KMS-11 (cell line): ENCODE measurements around the gene RNU2-63P.
A peak's percentile ranks its signal among the peaks of the same experiment; 100 is the strongest.

ENCODE experiments used
- H2AFZ ChIP-seq: fragments of 200-600 bp; sonication (generic); 2 replicates; pipeline ENCODE4 v1.6.1; 2016; ENCODE audit warnings: antibody characterized with exemption, mixed run types, low read depth
- H3K27ac ChIP-seq: fragments of 200-600 bp; sonication (generic); 2 replicates; pipeline ENCODE4 v1.6.1; 2016; ENCODE audit warnings: mild to moderate bottlenecking, mixed run types
- H3K27me3 ChIP-seq: fragments of 200-600 bp; sonication (generic); 2 replicates; pipeline ENCODE4 v1.6.1; 2017; ENCODE audit warnings: mild to moderate bottlenecking, low read depth, mixed run types, moderate library complexity; ENCODE audit not compliant: insufficient read depth
- H3K36me3 ChIP-seq: fragments of 200-600 bp; sonication (generic); 2 replicates; pipeline ENCODE4 v1.6.1; 2017; ENCODE audit warnings: mild to moderate bottlenecking, mixed run types; ENCODE audit not compliant: insufficient read depth
- H3K4me1 ChIP-seq: fragments of 200-600 bp; sonication (generic); 2 replicates; pipeline ENCODE4 v1.6.1; 2016; ENCODE audit warnings: mild to moderate bottlenecking, low read depth, mixed run types; ENCODE audit not compliant: poor library complexity, severe bottlenecking
- H3K4me2 ChIP-seq: fragments of 200-600 bp; sonication (generic); 2 replicates; pipeline ENCODE4 v1.7.0; 2016; ENCODE audit warnings: mild to moderate bottlenecking, mixed run types
- H3K4me3 ChIP-seq: fragments of 200-600 bp; sonication (generic); IDR thresholded peaks from 2 replicates; pipeline ENCODE4 v1.6.1; 2017; ENCODE audit warnings: low read depth, low read length, mixed read lengths; ENCODE audit not compliant: insufficient read depth
- H3K79me2 ChIP-seq: fragments of 200-600 bp; sonication (generic); 2 replicates; pipeline ENCODE4 v1.6.1; 2016; ENCODE audit warnings: low read depth, mixed run types; ENCODE audit not compliant: insufficient read depth
- H3K9ac ChIP-seq: fragments of 200-600 bp; sonication (generic); 2 replicates; pipeline ENCODE4 v1.6.1; 2016; ENCODE audit warnings: mild to moderate bottlenecking, mixed run types
- H4K20me1 ChIP-seq: fragments of 200-600 bp; sonication (generic); 2 replicates; pipeline ENCODE4 v1.6.1; 2016; ENCODE audit warnings: mild to moderate bottlenecking, mixed run types; ENCODE audit not compliant: insufficient read depth
- TF ChIP-seq, protein P1 (sequence below): fragments of 200-600 bp; sonication (generic); conservative IDR thresholded peaks from 2 replicates; pipeline ENCODE4 v1.6.1; 2017; ENCODE audit warnings: low read depth, mild to moderate bottlenecking, antibody characterized with exemption, low read length, moderate library complexity, mixed read lengths

RNU2-63P gene

GRCh38 chr2:88016960-88017779 lies 823 bp upstream of the RNU2-63P start:
- Histone ChIP-seq H3K4me2 (peak overlapping the region; percentile 58), H3K9ac (peak overlapping the region; percentile 81; the same call in 1 of the 2 replicates), H4K20me1 (no peaks in the 10 kb centered on the region), H3K79me2 (no peaks in the 10 kb centered on the region), H3K27ac (no peak overlapping the region; the same call in 1 of the 2 replicates), H3K36me3 (no peaks in the 10 kb centered on the region), H3K27me3 (no peaks in the 10 kb centered on the region), H3K4me1 (peaks cover 9% of the 10 kb centered on the region), H2AFZ (peak overlapping the region; percentile 90), H3K4me3 (peak overlapping the region; percentile 91)
- TF ChIP-seq, protein P1, sequence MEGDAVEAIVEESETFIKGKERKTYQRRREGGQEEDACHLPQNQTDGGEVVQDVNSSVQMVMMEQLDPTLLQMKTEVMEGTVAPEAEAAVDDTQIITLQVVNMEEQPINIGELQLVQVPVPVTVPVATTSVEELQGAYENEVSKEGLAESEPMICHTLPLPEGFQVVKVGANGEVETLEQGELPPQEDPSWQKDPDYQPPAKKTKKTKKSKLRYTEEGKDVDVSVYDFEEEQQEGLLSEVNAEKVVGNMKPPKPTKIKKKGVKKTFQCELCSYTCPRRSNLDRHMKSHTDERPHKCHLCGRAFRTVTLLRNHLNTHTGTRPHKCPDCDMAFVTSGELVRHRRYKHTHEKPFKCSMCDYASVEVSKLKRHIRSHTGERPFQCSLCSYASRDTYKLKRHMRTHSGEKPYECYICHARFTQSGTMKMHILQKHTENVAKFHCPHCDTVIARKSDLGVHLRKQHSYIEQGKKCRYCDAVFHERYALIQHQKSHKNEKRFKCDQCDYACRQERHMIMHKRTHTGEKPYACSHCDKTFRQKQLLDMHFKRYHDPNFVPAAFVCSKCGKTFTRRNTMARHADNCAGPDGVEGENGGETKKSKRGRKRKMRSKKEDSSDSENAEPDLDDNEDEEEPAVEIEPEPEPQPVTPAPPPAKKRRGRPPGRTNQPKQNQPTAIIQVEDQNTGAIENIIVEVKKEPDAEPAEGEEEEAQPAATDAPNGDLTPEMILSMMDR: no peak

DNA sequence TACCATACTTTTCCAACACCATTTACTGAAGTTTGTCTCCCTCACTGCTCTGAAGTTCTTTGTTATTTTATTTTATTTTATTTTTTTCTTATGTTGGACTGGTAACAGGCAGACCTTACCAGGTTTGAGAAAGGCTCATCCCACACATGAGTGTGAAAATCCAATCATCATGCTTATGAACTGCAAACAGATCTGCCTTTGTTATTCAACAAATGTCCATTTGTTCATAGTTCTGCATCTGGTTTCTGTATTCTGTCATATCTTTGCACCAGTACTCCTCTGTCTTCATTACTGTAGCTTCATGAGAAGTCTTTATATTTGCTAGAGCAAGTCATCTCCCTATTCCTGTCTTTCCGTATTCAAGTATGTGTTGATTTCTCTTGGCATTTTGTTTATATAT lies 5.3 kb downstream of the RNU2-63P start:
- Histone ChIP-seq H4K20me1 (no peaks in the 10 kb centered on the region), H3K79me2 (no peaks in the 10 kb centered on the region), H3K27me3 (no peaks in the 10 kb centered on the region), H3K4me3 (no peak overlapping the region), H2AFZ (no peak overlapping the region), H3K36me3 (no peaks in the 10 kb centered on the region), H3K4me1 (no peaks in the 10 kb centered on the region), H3K4me2 (no peak overlapping the region), H3K27ac (no peak overlapping the region), H3K9ac (no peak overlapping the region)
- TF ChIP-seq, protein P1: no peak

DNA sequence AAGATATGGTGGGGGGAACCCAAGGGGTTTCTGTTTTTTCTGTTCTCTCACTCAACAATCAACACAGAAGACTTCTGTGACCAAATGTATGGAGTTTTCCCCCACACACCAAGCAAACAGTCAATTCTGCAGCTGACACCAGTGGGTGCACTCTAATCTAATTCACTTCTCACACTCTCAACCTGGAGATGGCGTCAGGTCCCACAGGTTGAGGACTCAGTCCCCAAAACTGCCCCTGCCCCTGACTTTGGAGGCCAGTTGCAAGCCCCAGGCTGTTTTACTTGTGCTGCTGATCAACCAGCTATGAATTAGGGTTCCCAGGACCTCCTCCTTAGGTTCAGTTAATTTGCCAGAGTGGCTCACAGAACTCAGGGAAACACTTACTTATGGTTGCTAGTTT lies 6.2 kb downstream of the RNU2-63P start:
- Histone ChIP-seq H2AFZ (no peak overlapping the region), H3K27me3 (no peaks in the 10 kb centered on the region), H3K4me2 (no peak overlapping the region), H3K9ac (no peak overlapping the region), H3K4me1 (no peaks in the 10 kb centered on the region), H3K79me2 (no peaks in the 10 kb centered on the region), H4K20me1 (no peaks in the 10 kb centered on the region), H3K27ac (no peak overlapping the region), H3K4me3 (no peak overlapping the region), H3K36me3 (no peaks in the 10 kb centered on the region)
- TF ChIP-seq, protein P1: no peak

- H3K36me3 ChIP-seq: no peaks in the 10 kb centered on the region
- H3K27me3 ChIP-seq: no peaks in the 10 kb centered on the region
- H3K9ac ChIP-seq: no peak overlapping the region
- H3K79me2 ChIP-seq: no peaks in the 10 kb centered on the region
- H3K4me3 ChIP-seq: no peak overlapping the region
- TF ChIP-seq, protein P1: no peak
- H4K20me1 ChIP-seq: no peaks in the 10 kb centered on the region
- peaks cover 2% of the 10 kb centered on the region for H3K4me1 ChIP-seq
- no peak overlapping the region for H2AFZ ChIP-seq
- no peak overlapping the region for H3K27ac ChIP-seq
- no peak overlapping the region for H3K4me2 ChIP-seq
These were observed 9.4 kb downstream of the RNU2-63P start for GRCh38 chr2:88006912-88007439.
